GM21526 (cell line): Measurements from ENCODE around the gene TTI1.
"Not testable (repeated sequence)": the region's sequence is repeated elsewhere in the genome, so short reads cannot be mapped to it uniquely, and the experiment has no call there.

Experiments
- ATAC-seq: cut with Tn5 transposase; IDR thresholded peaks from one replicate; pipeline ENCODE4 v1.9.1; 2021; ENCODE audit warnings: moderate library complexity; ENCODE audit not compliant: unreplicated experiment, low FRiP score

TTI1 gene

DNA sequence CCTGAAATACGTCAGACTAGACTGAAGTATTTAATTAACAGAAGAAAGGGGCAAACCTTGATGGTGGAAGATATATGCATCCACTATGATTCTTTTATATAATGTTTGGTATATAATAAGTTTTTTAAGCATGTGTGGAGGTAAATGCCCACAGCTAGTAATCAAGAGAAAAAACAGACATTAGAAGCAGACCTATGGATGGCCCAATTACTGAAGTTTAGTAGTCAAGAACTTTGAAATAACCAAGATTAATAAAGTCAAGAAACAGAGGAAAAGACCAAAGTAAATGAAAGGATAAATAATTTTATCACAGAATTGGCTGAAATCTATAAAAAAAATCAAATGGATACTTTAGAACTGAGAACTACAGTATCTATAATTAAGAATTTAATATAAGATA lies 15.3 kb downstream of the TTI1 start:
- no peak for ATAC-seq

DNA sequence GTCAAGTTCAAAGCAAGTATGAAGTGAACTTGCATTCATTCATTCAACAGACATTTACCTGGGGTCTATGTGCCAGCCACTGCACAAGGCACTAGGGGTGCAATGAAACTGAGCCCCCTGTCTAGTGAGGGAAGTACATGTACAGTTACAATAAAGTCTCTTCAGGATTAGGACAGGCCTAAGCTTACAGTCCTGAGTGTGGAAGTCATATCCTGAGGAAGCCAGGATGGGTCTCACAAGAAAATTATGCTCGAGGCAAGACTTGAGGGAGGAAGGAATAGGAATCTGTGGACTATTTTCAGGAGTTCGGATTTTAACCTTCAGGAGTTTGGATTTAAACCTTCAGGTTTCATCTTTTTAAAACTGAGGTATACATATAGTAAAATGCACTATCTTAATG lies 19.4 kb downstream of the TTI1 start:
- ATAC-seq: no peak

DNA sequence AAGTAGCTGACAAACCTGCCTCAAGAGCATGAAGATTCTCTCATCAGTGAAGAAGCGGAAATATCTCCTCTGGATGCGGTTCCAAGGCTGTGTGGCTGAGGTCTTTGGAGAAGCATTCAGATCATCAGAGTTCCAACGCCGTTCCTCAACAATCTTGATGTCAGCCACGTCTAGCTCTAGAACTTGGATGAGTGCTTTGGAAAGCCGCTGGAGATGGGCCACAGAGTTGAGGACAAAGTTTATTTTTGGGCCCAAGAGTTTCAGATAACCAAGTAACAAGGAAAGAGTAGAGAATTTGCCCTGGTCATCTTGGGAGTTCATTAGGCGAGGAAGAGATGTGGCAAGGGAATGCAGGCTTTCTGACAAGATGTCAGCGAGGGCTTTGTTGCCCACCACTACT lies 20.9 kb downstream of the TTI1 start:
- ATAC-seq: no peak

DNA sequence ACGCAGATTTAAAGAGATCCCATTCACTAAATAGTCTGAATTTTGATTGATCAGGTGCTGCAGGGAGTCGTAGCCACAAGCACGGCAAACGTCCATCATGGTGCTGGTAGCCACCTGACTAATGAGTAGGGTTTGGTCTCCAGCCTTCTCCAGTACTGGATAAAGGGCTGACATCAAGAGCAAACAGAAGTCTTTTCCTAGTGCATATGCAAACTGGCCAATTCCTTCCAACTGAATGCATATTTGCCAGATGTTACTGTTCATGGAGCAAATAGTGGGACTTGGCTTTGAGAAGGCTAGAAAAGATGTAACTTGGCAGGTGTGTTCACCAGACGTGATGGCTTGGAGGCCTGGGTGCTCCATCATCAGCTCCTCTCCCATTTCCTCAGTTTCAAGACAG lies 21.6 kb downstream of the TTI1 start:
- no peak for ATAC-seq

- ATAC-seq: not testable (repeated sequence)
These were observed 23.8 kb downstream of the TTI1 start for GRCh38 chr20:38009416-38009815.

GRCh38 chr20:38008233-38008944 lies 24.9 kb downstream of the TTI1 start:
- no peak for ATAC-seq

GRCh38 chr20:38007526-38007925 lies 25.7 kb downstream of the TTI1 start:
- no peak for ATAC-seq

GRCh38 chr20:38005903-38006302 lies 27.4 kb downstream of the TTI1 start:
- no peak for ATAC-seq

DNA sequence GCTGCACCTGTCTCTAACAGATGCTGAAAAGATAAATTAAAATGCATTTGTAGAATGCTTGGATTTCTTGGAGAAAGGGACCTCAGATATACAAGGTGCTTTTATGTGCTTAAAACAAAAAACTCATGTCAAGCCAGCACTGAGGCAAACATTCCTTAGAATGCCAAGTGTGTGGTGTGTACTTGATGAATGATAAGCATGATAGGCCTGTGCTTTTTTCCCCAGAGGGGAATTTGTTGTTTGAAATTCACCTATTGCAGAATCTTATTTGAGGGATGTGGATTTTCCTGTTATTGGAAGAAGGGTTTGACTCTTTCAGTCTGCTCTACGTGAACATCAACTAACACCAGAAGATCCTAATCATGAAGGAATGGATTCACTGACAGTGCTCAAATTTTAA lies 28.8 kb downstream of the TTI1 start:
- ATAC-seq: no peak

- ATAC-seq: no peak
These were observed 30.8 kb downstream of the TTI1 start for GRCh38 chr20:38002422-38002821.

DNA sequence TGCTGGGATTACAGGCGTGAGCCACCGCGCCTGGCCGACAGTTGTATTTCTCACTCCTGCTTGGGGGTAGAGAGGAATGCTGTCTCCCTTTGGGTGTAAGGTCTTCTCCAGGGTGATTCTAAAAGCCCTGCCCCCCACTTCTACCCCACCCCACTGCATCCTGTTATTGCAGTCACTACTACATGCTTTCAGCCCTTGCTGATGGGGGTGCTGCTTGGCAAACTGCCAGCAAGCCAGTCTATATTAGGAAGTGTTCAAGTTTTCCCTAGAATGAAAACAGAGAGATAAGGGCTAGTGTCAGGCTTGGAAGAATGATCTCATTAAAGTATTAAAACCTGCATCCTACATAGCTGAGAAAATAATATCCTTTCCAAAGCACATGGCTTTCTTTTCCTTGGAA lies 31.3 kb downstream of the TTI1 start:
- no peak for ATAC-seq

DNA sequence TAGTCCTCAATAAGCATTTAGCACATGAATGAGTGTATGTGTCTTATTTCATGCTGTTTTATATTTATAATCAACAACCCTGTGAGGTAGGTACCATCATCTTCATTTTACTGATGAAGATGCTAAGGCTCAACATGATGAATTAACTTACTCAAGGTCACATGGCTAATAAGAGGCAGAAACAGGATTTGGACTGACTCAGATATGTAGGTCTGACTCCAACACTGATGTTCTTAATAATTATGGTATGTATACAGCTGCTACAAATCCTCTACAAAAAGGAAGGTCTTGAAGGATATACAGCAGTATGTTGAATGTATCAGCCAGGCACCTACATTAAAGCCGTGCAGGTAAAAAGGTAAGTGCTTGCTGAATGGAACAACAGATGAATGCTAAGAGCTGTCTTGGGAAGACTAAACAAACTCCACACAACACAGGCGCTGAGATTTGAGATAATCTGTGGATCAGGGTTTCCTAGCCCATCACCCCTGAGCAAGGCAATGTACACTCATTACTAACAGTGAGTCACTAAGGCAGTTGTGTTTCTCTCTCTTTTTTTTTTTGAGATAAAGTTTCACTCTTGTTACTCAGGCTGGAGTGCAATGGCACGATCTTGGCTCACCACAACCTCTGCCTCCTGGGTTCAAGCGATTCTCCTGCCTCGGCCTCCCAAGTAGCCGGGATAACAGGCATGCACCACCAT lies 31.9 kb downstream of the TTI1 start:
- no peak for ATAC-seq

GRCh38 chr20:38000293-38000692 lies 33.0 kb downstream of the TTI1 start:
- no peak for ATAC-seq

- no peak for ATAC-seq
These were observed 33.6 kb downstream of the TTI1 start for GRCh38 chr20:37999526-38000263.

DNA sequence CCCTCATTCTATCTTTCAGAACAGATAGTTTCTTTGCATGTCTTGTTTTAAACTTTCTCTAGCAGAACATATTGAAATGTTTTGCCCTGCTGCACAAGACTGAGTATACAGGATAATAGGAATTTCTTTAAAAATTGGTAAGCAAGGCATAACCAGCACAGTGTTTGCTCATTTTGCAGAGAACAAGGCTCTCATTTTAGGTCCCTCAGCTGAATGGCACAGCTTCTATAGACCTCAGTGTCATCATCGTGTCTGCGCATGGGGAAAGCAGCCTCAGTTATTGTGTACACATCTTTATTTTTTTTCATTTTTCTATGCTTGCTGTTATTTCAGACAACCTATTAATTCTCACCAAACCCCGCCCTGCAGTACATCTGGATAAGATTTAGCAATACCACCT lies 35.7 kb downstream of the TTI1 start:
- ATAC-seq: no peak

DNA sequence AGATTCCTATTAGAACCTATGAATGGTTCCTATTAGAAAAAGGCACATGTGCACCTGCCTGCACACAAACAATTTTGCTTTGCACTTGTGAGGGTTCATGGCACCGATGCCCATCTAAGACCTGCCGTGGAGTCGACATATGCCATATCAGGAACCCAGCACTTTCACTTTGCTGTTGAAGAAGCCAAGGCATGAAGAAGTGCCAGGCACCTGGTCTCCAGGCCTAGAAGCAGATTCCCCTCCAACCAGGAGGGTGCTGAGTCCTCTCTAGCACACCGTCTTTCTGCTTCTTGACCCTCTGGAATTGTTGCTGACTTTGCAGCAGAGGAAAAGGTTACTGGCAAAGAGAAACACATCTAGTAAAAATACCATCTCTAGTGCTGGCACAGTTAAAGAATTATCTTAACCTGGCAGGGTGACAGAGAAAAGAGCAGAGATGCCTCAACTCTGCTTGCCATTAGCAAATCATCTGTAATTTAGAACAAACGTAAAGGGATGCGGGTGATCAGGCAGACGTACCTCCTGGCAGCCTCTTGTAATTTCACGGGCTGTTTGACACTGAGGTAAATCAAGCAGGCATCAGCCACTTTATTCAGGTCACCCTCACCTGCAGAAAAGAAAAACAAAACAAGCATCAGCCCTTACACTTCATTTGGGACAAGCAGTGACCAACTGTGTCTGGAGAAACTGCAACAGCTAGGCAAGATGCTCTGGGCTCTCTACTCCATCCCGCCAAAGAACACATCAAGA lies 37.2 kb downstream of the TTI1 start:
- no peak for ATAC-seq

DNA sequence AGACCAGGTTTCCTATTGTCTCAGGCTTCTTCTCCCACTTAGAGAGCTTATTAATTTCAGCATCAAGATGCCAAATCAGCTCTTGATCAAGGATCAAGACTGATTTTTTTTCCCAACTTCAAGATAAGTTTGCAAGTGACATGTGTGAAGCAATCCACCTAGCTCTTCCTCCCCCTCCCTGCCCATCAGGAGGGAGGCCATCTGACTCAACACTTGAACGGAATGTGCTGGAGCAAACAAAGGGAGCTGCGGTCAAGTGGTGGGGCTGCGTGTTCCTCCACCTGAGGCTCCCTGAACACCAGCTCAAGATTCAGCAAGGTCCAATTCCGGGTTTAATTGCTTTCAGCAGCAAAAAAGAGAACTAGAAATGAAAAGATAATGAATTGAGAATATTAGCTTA lies 38.7 kb downstream of the TTI1 start:
- ATAC-seq: no peak

DNA sequence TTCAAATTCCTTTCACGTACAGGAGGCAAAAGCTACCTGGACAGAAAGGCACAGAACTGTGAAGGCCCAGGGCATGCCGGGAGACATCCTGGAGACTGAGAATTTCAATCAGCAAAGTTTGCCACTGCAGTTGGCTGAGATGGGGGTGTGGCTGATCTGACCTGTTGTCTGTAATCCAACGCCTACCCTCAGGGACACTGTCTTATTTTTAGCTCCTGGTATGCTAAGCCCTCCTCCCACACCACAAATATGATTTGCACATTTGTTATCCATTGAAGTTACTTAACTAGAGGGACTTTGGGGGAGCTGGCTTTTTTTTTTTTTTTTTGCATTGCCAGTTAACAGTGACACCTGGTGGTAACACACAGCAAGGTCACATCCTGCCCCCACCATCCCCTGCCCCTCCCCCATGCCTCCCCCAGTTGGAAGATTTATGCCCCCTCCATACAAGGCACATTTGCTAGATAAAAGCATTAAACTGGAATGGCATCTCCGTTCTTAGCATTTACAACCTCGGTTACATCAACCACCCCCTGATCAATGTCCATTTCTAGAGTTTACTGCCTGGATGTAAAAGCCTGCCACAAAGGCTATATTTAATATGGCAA lies 40.4 kb downstream of the TTI1 start:
- ATAC-seq: no peak

DNA sequence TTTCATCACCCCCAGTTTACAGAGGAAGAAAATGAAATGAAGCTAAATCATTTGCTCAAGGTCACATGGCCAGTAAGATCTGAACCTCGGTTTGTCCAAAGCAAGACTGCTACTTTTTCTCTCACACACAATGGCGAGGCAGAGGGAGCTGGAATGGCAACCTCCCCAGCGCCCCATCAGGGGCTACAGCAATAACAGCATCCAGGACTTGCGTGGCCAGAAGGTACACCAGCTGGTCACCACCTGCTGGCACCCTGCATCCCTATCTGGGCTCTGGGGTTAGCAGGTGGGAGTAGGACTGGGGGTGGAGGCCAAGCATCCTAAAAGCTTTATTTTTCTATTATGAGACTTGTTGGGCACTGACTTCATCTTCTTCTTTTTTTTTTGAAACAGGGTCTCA lies 41.3 kb downstream of the TTI1 start:
- no peak for ATAC-seq

DNA sequence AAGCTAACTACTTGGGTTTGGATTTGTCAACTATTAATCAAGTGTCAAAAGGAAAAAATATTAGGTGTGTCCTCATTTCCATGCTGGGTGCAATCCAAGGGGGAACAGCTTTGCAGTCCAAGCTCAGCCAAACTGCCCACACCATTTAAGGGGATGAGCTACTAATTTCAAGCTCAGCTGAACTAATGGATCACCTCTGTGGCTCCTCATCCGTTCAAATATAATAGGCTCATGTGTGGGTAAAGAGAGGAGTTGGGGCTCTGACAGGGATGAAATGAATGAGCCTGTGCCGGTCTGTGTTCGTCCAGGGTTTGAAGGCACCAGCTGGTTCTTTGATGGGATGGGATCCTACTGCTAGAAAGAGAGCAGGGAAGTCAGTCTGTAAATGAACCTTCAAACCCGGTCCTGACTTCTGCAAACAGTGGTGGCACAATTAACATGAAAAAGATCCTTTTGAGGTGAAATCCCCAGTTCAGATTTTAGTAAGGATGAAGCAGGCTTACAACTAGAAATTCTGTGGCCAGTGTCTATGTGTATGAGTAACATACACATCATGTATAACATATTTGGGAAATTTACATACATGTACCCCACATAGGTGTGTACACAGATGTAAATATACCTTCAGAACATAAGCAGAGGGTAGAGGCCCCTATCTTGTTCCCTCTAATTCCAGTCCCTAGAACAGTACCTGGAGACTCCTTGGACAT lies 41.9 kb downstream of the TTI1 start:
- no peak for ATAC-seq
